Measurements from ENCODE around the gene CDH4. TPM values are rescaled to one million over a fixed set of nuclear protein-coding genes. Genes with fewer than 3 reads are reported as not detected.
A peak's percentile ranks its signal among the peaks of the same experiment; 100 is the strongest.

CDH4 gene
- total and polyA plus RNA-seq, 2 of the 4 experiments (the other 2 are of a cell fraction): 1.6 to 3.5 TPM

DNA sequence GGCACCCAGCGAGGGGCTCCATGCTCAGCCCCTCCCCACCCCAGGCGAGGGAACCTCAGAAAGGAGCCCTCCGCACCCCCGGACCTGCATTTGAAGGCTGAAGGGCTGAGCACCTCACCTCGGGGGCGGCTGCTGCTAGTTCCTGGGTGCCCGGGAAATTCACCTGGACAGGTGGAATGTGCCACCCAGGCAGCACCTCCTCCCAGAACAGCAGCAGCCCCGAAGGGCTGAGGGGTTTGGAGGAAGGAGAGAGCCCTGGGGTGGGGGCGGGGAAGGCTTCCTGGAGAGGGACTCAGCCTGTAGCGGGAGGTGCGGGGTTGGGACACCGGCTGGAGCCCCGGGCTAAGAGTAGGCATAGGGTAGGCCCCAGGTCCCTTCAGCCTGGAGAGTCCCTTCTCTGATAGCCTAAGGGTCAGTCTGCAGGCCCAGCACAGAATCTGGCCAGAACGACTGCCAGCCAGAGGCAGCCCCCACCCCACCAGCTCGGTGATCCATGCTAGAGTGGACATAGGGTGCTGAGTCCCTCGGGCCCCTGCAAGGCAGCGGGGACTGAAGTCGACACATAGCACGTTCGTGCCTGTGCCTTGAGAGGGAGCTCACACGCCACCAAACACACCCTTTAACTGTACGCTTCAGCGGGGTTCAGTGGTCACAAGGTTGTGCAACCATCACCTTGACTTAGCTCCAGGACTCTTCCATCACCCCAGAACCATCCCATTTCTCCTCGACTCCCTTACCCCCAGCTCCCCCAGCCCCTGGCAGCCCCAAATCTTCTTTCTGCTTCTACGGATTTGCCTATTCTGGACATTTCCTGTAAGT, 632.7 kb downstream of the CDH4 start (continued):
- no peak for TF ChIP-seq MXI1 (IDR thresholded peaks at IDR 0.05; ENCODE audit: borderline replicate concordance, low read depth, low read length)

DNA sequence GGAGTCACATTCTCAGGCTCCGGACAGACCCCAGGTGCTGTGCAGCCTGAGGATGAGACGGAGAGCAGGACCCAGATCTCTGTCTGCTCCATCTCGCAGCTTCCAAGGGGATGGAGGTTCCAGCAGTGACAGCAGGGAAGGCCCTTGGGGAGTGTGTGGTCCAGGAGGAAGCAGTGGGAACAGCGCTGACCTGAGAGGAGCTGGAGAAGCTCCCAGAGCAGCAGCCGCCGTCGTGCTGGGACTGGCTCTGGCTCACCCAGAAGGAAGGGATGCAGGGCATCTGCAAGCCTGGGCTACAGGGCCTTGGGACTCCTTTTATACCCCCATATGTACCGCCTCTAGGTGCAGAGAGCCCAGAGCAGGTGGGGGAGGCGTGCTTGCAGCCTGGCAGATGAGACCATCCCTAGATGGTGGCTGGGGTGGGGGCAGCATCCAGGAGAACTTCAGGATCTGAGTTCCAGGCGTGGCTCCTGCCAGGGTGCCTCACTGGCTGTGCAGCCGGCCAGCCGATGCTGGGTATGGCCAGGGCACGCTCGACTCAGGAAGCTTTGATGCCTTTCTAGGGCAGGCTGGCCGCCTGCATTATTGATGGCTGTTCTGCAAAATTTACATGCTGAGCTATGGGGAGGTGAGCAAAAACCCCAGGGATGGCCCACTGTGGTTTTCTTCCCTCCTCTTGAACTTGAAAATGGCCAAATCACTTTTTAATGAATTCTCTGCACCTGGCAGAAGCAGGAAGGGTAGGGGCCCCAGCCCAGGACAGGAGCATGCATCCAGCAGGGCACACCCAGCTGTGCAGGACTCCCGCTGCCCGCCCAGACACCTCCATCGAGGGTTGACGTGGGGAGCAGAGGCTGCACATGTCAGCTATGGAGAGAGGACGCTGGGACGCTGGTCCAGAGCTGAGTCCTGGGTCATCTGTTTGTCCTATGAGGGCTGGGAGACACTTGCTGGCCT, 634.0 kb downstream of the CDH4 start:
- Histone ChIP-seq H3K4ac (ENCODE audit: low read depth, low read length) (no peak overlapping the region), H2BK5ac (ENCODE audit: low read depth, low read length, poor library complexity, severe bottlenecking) (no peak overlapping the region), H2BK15ac (ENCODE audit: low read depth, low read length) (no peak overlapping the region), H4K91ac (ENCODE audit: insufficient read depth, low read depth, low read length) (no peak overlapping the region), H3K27me3 (ENCODE audit: control insufficient read depth, insufficient read depth, low read length) (peaks cover 4% of the 10 kb centered on the region; the same call in 1 of the 2 replicates), H3K9me3 (ENCODE audit: control insufficient read depth, insufficient read depth, low read length) (no peaks in the 10 kb centered on the region), H3K9ac (ENCODE audit: low read depth, low read length) (no peak overlapping the region), H3K27ac (ENCODE audit: insufficient read depth, low read length) (no peak overlapping the region), H3K23ac (ENCODE audit: low read depth, low read length) (no peak overlapping the region), H3K4me2 (ENCODE audit: low read depth, low read length) (no peak overlapping the region), H4K5ac (ENCODE audit: low read depth, low read length) (no peak overlapping the region), H2AFZ (replicated peaks; ENCODE audit: low read length, poor library complexity) (no peak overlapping the region), H3K56ac (ENCODE audit: extremely low read depth, insufficient read depth, low read length) (no peak overlapping the region), H3K18ac (ENCODE audit: low read depth, low read length) (no peak overlapping the region), H3K14ac (replicated peaks; ENCODE audit: low read depth, low read length) (no peak overlapping the region), H4K8ac (ENCODE audit: low read depth in 2 of 2, low read length in 2 of 2) (no peak overlapping the region), H2BK120ac (ENCODE audit: low read depth, low read length) (no peak overlapping the region), H4K20me1 (ENCODE audit: insufficient read depth, low read length) (no peaks in the 10 kb centered on the region), H3K4me3 (ENCODE audit: insufficient read depth, low read depth, low read length) (no peak overlapping the region), H2AK9ac (replicated peaks; ENCODE audit: low read depth, low read length, poor library complexity) (peak overlapping the region; percentile 65), H2BK20ac (ENCODE audit: low read depth, low read length) (no peak overlapping the region), H3K4me1 (ENCODE audit: control insufficient read depth, insufficient read depth, low read length) (no peaks in the 10 kb centered on the region), H3K9me1 (ENCODE audit: insufficient read depth, low read length) (no peaks in the 10 kb centered on the region), H3K79me1 (ENCODE audit: low read depth in 1 of 2, low read length in 2 of 2) (no peaks in the 10 kb centered on the region), H3K36me3 (ENCODE audit: control insufficient read depth, insufficient read depth, low read length) (no peaks in the 10 kb centered on the region), H2AK5ac (ENCODE audit: low read depth, low read length) (no peak overlapping the region)
- ATAC-seq (ENCODE audit: low read depth) (no peak), DNase-seq (no peak)
- BruUV-seq (replicated peaks): no TSS peak
- dilution Hi-C loops (cut with HindIII; ENCODE audit: low sequenced_read_pairs, unreplicated experiment): no loop called here
- intact Hi-C loops (cut with micrococcal nuclease): loop anchor here (5.0 kb wide), 1 partner anchor 144 kb away; no protein-coding TSS in a partner anchor
- CTCF ChIA-PET: no interaction called here
- 80% methylated on average over 4 of the region's 21 CpGs; no CpG with 5 or more reads in 1 of the 2 experiments for WGBS, 2 experiments (ENCODE audit: extremely low coverage in 2 of 2, insufficient read length in 1 of 2)
- POLR2A ChIA-PET (ENCODE audit: unreplicated experiment): no interaction called here
- in situ Hi-C loops (cut with MboI; ENCODE audit: low sequenced_read_pairs): loop anchor here (25.0 kb wide), 2 partner anchors 624 to 1824 kb away; partner anchors contain the start of gene CDH4
- no peak for TF ChIP-seq POLR2A (IDR thresholded peaks at IDR 0.05; ENCODE audit: low read depth, low read length)
- no peak for TF ChIP-seq CHD1 (IDR thresholded peaks at IDR 0.05; ENCODE audit: low read depth, low read length)
- no peak for TF ChIP-seq RCOR1 (IDR thresholded peaks at IDR 0.05; ENCODE audit: insufficient replicate concordance, low read length)
- no peak for TF ChIP-seq RAD21 (IDR thresholded peaks at IDR 0.05; ENCODE audit: low read length)
- no peak for TF ChIP-seq MXI1 (IDR thresholded peaks at IDR 0.05; ENCODE audit: borderline replicate concordance, low read depth, low read length)
- TF ChIP-seq, protein P1, sequence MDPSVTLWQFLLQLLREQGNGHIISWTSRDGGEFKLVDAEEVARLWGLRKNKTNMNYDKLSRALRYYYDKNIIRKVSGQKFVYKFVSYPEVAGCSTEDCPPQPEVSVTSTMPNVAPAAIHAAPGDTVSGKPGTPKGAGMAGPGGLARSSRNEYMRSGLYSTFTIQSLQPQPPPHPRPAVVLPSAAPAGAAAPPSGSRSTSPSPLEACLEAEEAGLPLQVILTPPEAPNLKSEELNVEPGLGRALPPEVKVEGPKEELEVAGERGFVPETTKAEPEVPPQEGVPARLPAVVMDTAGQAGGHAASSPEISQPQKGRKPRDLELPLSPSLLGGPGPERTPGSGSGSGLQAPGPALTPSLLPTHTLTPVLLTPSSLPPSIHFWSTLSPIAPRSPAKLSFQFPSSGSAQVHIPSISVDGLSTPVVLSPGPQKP (IDR thresholded peaks at IDR 0.05; ENCODE audit: borderline replicate concordance, low read depth, low read length): no peak
- TF ChIP-seq, protein P2, sequence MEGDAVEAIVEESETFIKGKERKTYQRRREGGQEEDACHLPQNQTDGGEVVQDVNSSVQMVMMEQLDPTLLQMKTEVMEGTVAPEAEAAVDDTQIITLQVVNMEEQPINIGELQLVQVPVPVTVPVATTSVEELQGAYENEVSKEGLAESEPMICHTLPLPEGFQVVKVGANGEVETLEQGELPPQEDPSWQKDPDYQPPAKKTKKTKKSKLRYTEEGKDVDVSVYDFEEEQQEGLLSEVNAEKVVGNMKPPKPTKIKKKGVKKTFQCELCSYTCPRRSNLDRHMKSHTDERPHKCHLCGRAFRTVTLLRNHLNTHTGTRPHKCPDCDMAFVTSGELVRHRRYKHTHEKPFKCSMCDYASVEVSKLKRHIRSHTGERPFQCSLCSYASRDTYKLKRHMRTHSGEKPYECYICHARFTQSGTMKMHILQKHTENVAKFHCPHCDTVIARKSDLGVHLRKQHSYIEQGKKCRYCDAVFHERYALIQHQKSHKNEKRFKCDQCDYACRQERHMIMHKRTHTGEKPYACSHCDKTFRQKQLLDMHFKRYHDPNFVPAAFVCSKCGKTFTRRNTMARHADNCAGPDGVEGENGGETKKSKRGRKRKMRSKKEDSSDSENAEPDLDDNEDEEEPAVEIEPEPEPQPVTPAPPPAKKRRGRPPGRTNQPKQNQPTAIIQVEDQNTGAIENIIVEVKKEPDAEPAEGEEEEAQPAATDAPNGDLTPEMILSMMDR (conservative IDR thresholded peaks at IDR 0.05; ENCODE audit: low read depth, low read length): no peak
- TF ChIP-seq MAZ (IDR thresholded peaks at IDR 0.05; ENCODE audit: borderline replicate concordance, low read depth, low read length): no peak
- no peak for TF ChIP-seq NFE2L2 (IDR thresholded peaks at IDR 0.05; ENCODE audit: low read depth, low read length)

Data from IMR-90 (cell line).